Measurements from ENCODE around the gene TSEN15. TPM values are rescaled to one million over a fixed set of nuclear protein-coding genes. Genes with fewer than 3 reads are reported as not detected.

Gene TSEN15
- total and polyA plus RNA-seq, 2 of the 13 experiments (the other 11 are each of a cell fraction or from before 2014, with no cell fraction given), result 25.6 to 35.8 TPM

DNA sequence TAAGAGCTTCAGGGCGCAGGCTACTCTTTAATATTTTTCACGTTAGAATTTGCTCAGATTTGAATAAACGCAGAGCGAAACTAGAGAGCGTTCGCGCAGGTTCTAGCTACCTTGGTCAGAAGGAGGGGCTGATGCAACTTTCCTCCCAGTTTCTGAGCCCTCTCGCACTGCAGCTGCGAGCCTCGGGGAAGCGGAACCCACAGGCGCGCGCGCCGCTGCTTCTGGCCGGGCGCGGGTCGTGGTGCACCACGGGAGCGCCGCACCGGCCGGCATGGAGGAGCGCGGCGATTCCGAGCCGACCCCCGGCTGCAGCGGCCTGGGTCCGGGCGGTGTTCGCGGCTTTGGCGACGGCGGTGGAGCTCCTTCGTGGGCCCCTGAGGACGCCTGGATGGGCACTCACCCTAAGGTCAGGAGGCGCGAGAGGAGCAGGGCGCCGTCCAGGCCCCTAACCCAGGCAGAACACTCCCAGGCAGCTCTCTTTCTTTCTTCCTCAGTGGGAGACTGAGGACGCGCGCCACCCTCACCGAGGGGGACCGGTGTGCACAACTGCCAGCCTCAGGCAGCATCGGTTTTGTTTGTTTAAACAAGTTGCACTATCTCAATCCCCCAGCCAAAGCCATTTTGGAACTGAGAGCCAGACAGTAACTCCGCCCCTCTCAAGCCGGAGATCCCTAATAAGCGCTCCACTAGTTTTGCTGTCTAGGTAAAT is at the start of gene TSEN15 (continued):
- TF ChIP-seq, protein P1, sequence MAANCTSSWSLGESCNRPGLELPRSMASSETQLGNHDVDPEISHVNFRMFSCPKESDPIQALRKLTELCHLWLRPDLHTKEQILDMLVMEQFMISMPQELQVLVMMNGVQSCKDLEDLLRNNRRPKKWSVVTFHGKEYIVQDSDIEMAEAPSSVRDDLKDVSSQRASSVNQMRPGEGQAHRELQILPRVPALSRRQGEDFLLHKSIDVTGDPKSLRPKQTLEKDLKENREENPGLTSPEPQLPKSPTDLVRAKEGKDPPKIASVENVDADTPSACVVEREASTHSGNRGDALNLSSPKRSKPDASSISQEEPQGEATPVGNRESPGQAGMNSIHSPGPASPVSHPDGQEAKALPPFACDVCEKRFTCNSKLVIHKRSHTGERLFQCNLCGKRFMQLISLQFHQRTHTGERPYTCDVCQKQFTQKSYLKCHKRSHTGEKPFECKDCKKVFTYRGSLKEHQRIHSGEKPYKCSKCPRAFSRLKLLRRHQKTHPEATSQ (CRISPR knock-in tag; IDR thresholded peaks at IDR 0.05; ENCODE audit: borderline replicate concordance), result peak; percentile 87; the same call in 1 of the 2 replicates
- peak; percentile 90 for TF ChIP-seq NR2C2 (CRISPR knock-in tag; IDR thresholded peaks at IDR 0.05; ENCODE audit: borderline replicate concordance)
- no peak for TF ChIP-seq IKZF1 (IDR thresholded peaks at IDR 0.05)
- TF ChIP-seq IKZF4 (CRISPR knock-in tag; IDR thresholded peaks at IDR 0.05; ENCODE audit: borderline replicate concordance, low read depth, not compliant biosample characterization), result peak; percentile 73
- TF ChIP-seq, protein P2, sequence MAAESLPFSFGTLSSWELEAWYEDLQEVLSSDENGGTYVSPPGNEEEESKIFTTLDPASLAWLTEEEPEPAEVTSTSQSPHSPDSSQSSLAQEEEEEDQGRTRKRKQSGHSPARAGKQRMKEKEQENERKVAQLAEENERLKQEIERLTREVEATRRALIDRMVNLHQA (CRISPR knock-in tag; IDR thresholded peaks at IDR 0.05), result no peak
- TF ChIP-seq ZEB1 (IDR thresholded peaks at IDR 0.05; ENCODE audit: insufficient replicate concordance, low read depth), result peak; percentile 60
- TF ChIP-seq, protein P3, sequence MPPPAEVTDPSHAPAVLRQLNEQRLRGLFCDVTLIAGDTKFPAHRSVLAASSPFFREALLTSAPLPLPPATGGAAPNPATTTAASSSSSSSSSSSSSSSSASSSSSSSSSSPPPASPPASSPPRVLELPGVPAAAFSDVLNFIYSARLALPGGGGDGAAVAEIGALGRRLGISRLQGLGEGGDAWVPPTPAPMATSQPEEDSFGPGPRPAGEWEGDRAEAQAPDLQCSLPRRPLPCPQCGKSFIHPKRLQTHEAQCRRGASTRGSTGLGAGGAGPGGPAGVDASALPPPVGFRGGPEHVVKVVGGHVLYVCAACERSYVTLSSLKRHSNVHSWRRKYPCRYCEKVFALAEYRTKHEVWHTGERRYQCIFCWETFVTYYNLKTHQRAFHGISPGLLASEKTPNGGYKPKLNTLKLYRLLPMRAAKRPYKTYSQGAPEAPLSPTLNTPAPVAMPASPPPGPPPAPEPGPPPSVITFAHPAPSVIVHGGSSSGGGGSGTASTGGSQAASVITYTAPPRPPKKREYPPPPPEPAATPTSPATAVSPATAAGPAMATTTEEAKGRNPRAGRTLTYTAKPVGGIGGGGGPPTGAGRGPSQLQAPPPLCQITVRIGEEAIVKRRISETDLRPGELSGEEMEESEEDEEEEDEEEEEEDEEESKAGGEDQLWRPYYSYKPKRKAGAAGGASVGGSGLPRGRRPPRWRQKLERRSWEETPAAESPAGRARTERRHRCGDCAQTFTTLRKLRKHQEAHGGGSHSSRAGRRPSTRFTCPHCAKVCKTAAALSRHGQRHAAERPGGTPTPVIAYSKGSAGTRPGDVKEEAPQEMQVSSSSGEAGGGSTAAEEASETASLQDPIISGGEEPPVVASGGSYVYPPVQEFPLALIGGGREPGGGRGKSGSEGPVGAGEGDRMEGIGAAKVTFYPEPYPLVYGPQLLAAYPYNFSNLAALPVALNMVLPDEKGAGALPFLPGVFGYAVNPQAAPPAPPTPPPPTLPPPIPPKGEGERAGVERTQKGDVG (CRISPR knock-in tag; IDR thresholded peaks at IDR 0.05; ENCODE audit: borderline replicate concordance), result no peak
- TF ChIP-seq REL (CRISPR knock-in tag; conservative IDR thresholded peaks at IDR 0.05), result 0 out of 2 replicates have a peak, but pooled peaks have one; percentile 27
- TF ChIP-seq, protein P4, sequence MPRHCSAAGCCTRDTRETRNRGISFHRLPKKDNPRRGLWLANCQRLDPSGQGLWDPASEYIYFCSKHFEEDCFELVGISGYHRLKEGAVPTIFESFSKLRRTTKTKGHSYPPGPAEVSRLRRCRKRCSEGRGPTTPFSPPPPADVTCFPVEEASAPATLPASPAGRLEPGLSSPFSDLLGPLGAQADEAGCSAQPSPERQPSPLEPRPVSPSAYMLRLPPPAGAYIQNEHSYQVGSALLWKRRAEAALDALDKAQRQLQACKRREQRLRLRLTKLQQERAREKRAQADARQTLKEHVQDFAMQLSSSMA (CRISPR knock-in tag; IDR thresholded peaks at IDR 0.05), result peak; percentile 79; the same call in 1 of the 2 replicates
- TF ChIP-seq ZNF577 (CRISPR knock-in tag; IDR thresholded peaks at IDR 0.05; ENCODE audit: borderline replicate concordance, low read depth), result peak; percentile 75; the same call in 1 of the 2 replicates
- TF ChIP-seq TBP (CRISPR knock-in tag; IDR thresholded peaks at IDR 0.05), result no peak
- peak; percentile 88 for TF ChIP-seq ARNT2 (CRISPR knock-in tag; IDR thresholded peaks at IDR 0.05; ENCODE audit: low read depth)
- TF ChIP-seq MTA3 (CRISPR knock-in tag; IDR thresholded peaks at IDR 0.05), result no peak
- TF ChIP-seq NFIB (CRISPR knock-in tag; IDR thresholded peaks at IDR 0.05; ENCODE audit: borderline replicate concordance), result no peak
- TF ChIP-seq, protein P5, sequence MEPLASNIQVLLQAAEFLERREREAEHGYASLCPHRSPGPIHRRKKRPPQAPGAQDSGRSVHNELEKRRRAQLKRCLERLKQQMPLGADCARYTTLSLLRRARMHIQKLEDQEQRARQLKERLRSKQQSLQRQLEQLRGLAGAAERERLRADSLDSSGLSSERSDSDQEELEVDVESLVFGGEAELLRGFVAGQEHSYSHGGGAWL (CRISPR knock-in tag; IDR thresholded peaks at IDR 0.05), result peak; percentile 84
- TF ChIP-seq, protein P6, sequence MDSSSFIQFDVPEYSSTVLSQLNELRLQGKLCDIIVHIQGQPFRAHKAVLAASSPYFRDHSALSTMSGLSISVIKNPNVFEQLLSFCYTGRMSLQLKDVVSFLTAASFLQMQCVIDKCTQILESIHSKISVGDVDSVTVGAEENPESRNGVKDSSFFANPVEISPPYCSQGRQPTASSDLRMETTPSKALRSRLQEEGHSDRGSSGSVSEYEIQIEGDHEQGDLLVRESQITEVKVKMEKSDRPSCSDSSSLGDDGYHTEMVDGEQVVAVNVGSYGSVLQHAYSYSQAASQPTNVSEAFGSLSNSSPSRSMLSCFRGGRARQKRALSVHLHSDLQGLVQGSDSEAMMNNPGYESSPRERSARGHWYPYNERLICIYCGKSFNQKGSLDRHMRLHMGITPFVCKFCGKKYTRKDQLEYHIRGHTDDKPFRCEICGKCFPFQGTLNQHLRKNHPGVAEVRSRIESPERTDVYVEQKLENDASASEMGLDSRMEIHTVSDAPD (CRISPR knock-in tag; IDR thresholded peaks at IDR 0.05), result peak; percentile 69
- TF ChIP-seq, protein P7, sequence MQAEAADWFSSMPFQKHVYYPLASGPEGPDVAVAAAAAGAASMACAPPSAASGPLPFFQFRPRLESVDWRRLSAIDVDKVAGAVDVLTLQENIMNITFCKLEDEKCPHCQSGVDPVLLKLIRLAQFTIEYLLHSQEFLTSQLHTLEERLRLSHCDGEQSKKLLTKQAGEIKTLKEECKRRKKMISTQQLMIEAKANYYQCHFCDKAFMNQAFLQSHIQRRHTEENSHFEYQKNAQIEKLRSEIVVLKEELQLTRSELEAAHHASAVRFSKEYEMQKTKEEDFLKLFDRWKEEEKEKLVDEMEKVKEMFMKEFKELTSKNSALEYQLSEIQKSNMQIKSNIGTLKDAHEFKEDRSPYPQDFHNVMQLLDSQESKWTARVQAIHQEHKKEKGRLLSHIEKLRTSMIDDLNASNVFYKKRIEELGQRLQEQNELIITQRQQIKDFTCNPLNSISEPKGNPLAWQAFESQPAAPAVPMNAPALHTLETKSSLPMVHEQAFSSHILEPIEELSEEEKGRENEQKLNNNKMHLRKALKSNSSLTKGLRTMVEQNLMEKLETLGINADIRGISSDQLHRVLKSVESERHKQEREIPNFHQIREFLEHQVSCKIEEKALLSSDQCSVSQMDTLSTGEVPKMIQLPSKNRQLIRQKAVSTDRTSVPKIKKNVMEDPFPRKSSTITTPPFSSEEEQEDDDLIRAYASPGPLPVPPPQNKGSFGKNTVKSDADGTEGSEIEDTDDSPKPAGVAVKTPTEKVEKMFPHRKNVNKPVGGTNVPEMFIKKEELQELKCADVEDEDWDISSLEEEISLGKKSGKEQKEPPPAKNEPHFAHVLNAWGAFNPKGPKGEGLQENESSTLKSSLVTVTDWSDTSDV (CRISPR knock-in tag; IDR thresholded peaks at IDR 0.05), result peak; percentile 60; the same call in 1 of the 2 replicates

All from HepG2 (cell line).